CD4-positive, CD25-positive, alpha-beta regulatory T cell (primary cell): ENCODE results near the gene DNAJC17. TPM values are rescaled to one million over a fixed set of nuclear protein-coding genes. Genes with fewer than 3 reads are reported as not detected.

Experiments
- ATAC-seq, 2 donors: fragments of 150-1000 bp; cut with Tn5 transposase; one replicate each; pipeline ENCODE4 v1.10.0; 2021; ENCODE audit warnings: low read depth in 2 of 2, moderate number of reproducible peaks in 2 of 2, moderate library complexity in 1 of 2
- DNase-seq, 3 donors: peaks; one replicate each; pipeline versions ENCODE4 v3.0.0 to v3.0.0-alpha.2; 2012 to 2022; ENCODE audit warnings: mixed read lengths in 1 of 3
- H3K27ac ChIP-seq: one replicate; pipeline ENCODE4 v1.7.0; 2013; ENCODE audit warnings: mild to moderate bottlenecking, low read length; ENCODE audit not compliant: insufficient read depth, poor library complexity, severe bottlenecking
- H3K27me3 ChIP-seq: one replicate; pipeline ENCODE4 v1.7.0; 2013; ENCODE audit warnings: low read length; ENCODE audit not compliant: control insufficient read depth, insufficient read depth
- H3K36me3 ChIP-seq: one replicate; pipeline ENCODE4 v1.7.0; 2013; ENCODE audit warnings: mild to moderate bottlenecking, low read length, moderate library complexity; ENCODE audit not compliant: control insufficient read depth, insufficient read depth
- H3K4me1 ChIP-seq: 2 replicates; pipeline ENCODE4 v1.7.0; 2013; ENCODE audit warnings: mild to moderate bottlenecking, low read length; ENCODE audit not compliant: insufficient read depth, control insufficient read depth, poor library complexity, severe bottlenecking
- H3K4me3 ChIP-seq: one replicate; pipeline ENCODE4 v1.7.0; 2013; ENCODE audit warnings: low read depth, mild to moderate bottlenecking, low read length, moderate library complexity
- H3K9me3 ChIP-seq, 2 experiments: 1 replicate in 1 of 2; 2 replicates in 1 of 2; pipeline ENCODE4 v1.7.0; 2013; ENCODE audit warnings: low read length in 2 of 2, mild to moderate bottlenecking in 1 of 2, moderate library complexity in 1 of 2; ENCODE audit not compliant: control insufficient read depth in 2 of 2
- H3K27ac Mint-ChIP-seq, 3 donors: one replicate each; pipeline ENCODE4 v1.8.0; 2020 to 2022; ENCODE audit warnings: mild to moderate bottlenecking in 3 of 3, mixed read lengths in 3 of 3, moderate library complexity in 2 of 3
- H3K27me3 Mint-ChIP-seq: one replicate; pipeline ENCODE4 v1.8.0; 2022; ENCODE audit warnings: mild to moderate bottlenecking, mixed read lengths
- H3K36me3 Mint-ChIP-seq: one replicate; pipeline ENCODE4 v1.8.0; 2020; ENCODE audit warnings: mixed read lengths
- H3K4me1 Mint-ChIP-seq, 4 donors: one replicate each; pipeline ENCODE4 v1.8.0; 2020 to 2022; ENCODE audit warnings: mixed read lengths in 4 of 4, mild to moderate bottlenecking in 1 of 4
- H3K4me3 Mint-ChIP-seq, 4 donors: one replicate each; pipeline ENCODE4 v1.8.0; 2020 to 2022; ENCODE audit warnings: mild to moderate bottlenecking in 4 of 4, mixed read lengths in 4 of 4, moderate library complexity in 3 of 4
- H3K9me3 Mint-ChIP-seq, 7 donors: one replicate each; pipeline ENCODE4 v1.8.0; 2020 to 2022; ENCODE audit warnings: mixed read lengths in 7 of 7, mild to moderate bottlenecking in 3 of 7, moderate library complexity in 2 of 7
- polyA plus RNA-seq, 4 donors: library from polyadenylated mRNA; unstranded; fragments of 300-500 nt; fragmentation: Illumina TruSeq; gene quantifications; one replicate each; pipeline ENCODE4 v1.2.3, GENCODE V29; 2021
- total RNA-seq: library from RNA; stranded (reverse); gene quantifications from one replicate; pipeline ENCODE4 v1.2.3, GENCODE V29; 2022

The DNAJC17 gene
- total and polyA plus RNA-seq, 5 donors from 2014 or later: 23.7 to 32.7 (median 31.1) TPM

- no peak overlapping the region for H3K27ac Mint-ChIP-seq
- no peak overlapping the region for H3K4me3 Mint-ChIP-seq
- peaks cover 28% of the 10 kb centered on the region for H3K36me3 Mint-ChIP-seq
- Histone ChIP-seq H3K9me3 (no peaks in the 10 kb centered on the region), H3K4me1 (peaks cover 19% of the 10 kb centered on the region), H3K27ac (no peak overlapping the region), H3K4me3 (no peak overlapping the region), H3K27me3 (no peaks in the 10 kb centered on the region), H3K36me3 (peaks cover 25% of the 10 kb centered on the region)
- ATAC-seq (no peak), DNase-seq (no peak)
- peaks cover 6 to 24% (median 17%) of the 10 kb centered on the region in 4 donors for H3K4me1 Mint-ChIP-seq
- H3K9me3 Mint-ChIP-seq: no peaks in the 10 kb centered on the region
- peaks cover 5% of the 10 kb centered on the region for H3K27me3 Mint-ChIP-seq
Measured at GRCh38 chr15:40749151-40749630, 58.1 kb downstream of the DNAJC17 start.

GRCh38 chr15:40747685-40748631 lies 59.3 kb downstream of the DNAJC17 start:
- no peak overlapping the region for H3K27ac ChIP-seq
- H3K4me1 ChIP-seq: peaks cover 23% of the 10 kb centered on the region
- peaks cover 8 to 21% (median 14%) of the 10 kb centered on the region in 4 donors for H3K4me1 Mint-ChIP-seq
- H3K36me3 Mint-ChIP-seq: peaks cover 31% of the 10 kb centered on the region
- no peaks in the 10 kb centered on the region for H3K27me3 Mint-ChIP-seq
- DNase-seq: no peak
- H3K4me3 ChIP-seq: no peak overlapping the region
- peaks cover 27% of the 10 kb centered on the region for H3K36me3 ChIP-seq
- peak overlapping the region in 1 of 3 donors; percentile 42 for H3K27ac Mint-ChIP-seq
- H3K9me3 ChIP-seq: no peaks in the 10 kb centered on the region
- peak overlapping the region in 2 of 4 donors; percentile 7 to 25 for H3K4me3 Mint-ChIP-seq
- H3K27me3 ChIP-seq: no peaks in the 10 kb centered on the region
- no peak for ATAC-seq
- no peaks in the 10 kb centered on the region for H3K9me3 Mint-ChIP-seq

GRCh38 chr15:40746916-40747418 lies 60.3 kb downstream of the DNAJC17 start:
- Histone ChIP-seq H3K4me3 (no peak overlapping the region), H3K36me3 (peaks cover 30% of the 10 kb centered on the region), H3K9me3 (no peaks in the 10 kb centered on the region), H3K4me1 (peaks cover 17% of the 10 kb centered on the region), H3K27ac (no peak overlapping the region), H3K27me3 (no peaks in the 10 kb centered on the region)
- H3K9me3 Mint-ChIP-seq: no peaks in the 10 kb centered on the region
- DNase-seq: no peak
- peaks cover 22% of the 10 kb centered on the region for H3K36me3 Mint-ChIP-seq
- no peak overlapping the region for H3K4me3 Mint-ChIP-seq
- H3K27me3 Mint-ChIP-seq: no peaks in the 10 kb centered on the region
- H3K27ac Mint-ChIP-seq: peak overlapping the region in 1 of 3 donors; percentile 42
- peaks cover 4 to 15% (median 10%) of the 10 kb centered on the region in 4 donors for H3K4me1 Mint-ChIP-seq
- ATAC-seq: no peak

GRCh38 chr15:40744815-40745152 lies 62.5 kb downstream of the DNAJC17 start:
- no peak for ATAC-seq
- Histone ChIP-seq H3K27ac (peak overlapping the region; percentile 85), H3K4me1 (peaks cover 17% of the 10 kb centered on the region), H3K27me3 (no peaks in the 10 kb centered on the region), H3K36me3 (peaks cover 17% of the 10 kb centered on the region), H3K4me3 (no peak overlapping the region), H3K9me3 (no peaks in the 10 kb centered on the region)
- H3K4me3 Mint-ChIP-seq: peak overlapping the region in 1 of 4 donors; percentile 49
- H3K4me1 Mint-ChIP-seq: peaks cover 4 to 12% (median 9%) of the 10 kb centered on the region in 4 donors
- H3K36me3 Mint-ChIP-seq: peaks cover 17% of the 10 kb centered on the region
- no peaks in the 10 kb centered on the region for H3K27me3 Mint-ChIP-seq
- peak overlapping the region in 2 of 3 donors; percentile 95 to 97 for H3K27ac Mint-ChIP-seq
- no peaks in the 10 kb centered on the region for H3K9me3 Mint-ChIP-seq
- no peak for DNase-seq

GRCh38 chr15:40743921-40744814 lies 63.1 kb downstream of the DNAJC17 start:
- Mint-ChIP-seq H3K27me3 (no peaks in the 10 kb centered on the region), H3K27ac (peak overlapping the region; percentile 93 to 97 (median 95)), H3K4me3 (peak overlapping the region; percentile 59 to 78 (median 72)), H3K36me3 (peaks cover 17% of the 10 kb centered on the region), H3K4me1 (peaks cover 4 to 12% (median 9%) of the 10 kb centered on the region in 4 donors), H3K9me3 (no peaks in the 10 kb centered on the region)
- peak overlapping the region; percentile 85 for H3K27ac ChIP-seq
- peaks cover 23% of the 10 kb centered on the region for H3K36me3 ChIP-seq
- ATAC-seq (peak; percentile 92 to 93), DNase-seq (peak; percentile 50 to 84 (median 64))
- H3K9me3 ChIP-seq: no peaks in the 10 kb centered on the region
- peak overlapping the region; percentile 1 for H3K4me3 ChIP-seq
- H3K27me3 ChIP-seq: no peaks in the 10 kb centered on the region
- H3K4me1 ChIP-seq: peaks cover 17% of the 10 kb centered on the region

GRCh38 chr15:40743485-40743901 lies 63.8 kb downstream of the DNAJC17 start:
- H3K36me3 ChIP-seq: peaks cover 28% of the 10 kb centered on the region

GRCh38 chr15:40739854-40740253 lies 67.4 kb downstream of the DNAJC17 start:
- Mint-ChIP-seq H3K27ac (peak overlapping the region in 1 of 3 donors; percentile 56), H3K4me1 (peaks cover 2 to 12% (median 9%) of the 10 kb centered on the region in 4 donors), H3K9me3 (no peaks in the 10 kb centered on the region), H3K4me3 (no peak overlapping the region), H3K36me3 (peaks cover 19% of the 10 kb centered on the region), H3K27me3 (no peaks in the 10 kb centered on the region)
- H3K27ac ChIP-seq: no peak overlapping the region
- H3K27me3 ChIP-seq: no peaks in the 10 kb centered on the region
- H3K36me3 ChIP-seq: peaks cover 50% of the 10 kb centered on the region
- H3K4me1 ChIP-seq: peaks cover 17% of the 10 kb centered on the region
- no peaks in the 10 kb centered on the region for H3K9me3 ChIP-seq
- ATAC-seq: no peak
- no peak for DNase-seq
- no peak overlapping the region for H3K4me3 ChIP-seq

More at GRCh38 chr15:40743485-40743901, 63.8 kb downstream of the DNAJC17 start:
- H3K9me3 Mint-ChIP-seq: no peaks in the 10 kb centered on the region
- H3K4me1 Mint-ChIP-seq: peaks cover 4 to 12% (median 9%) of the 10 kb centered on the region in 4 donors
- H3K4me3 ChIP-seq: no peak overlapping the region
- H3K36me3 Mint-ChIP-seq: peaks cover 17% of the 10 kb centered on the region
- peak in 1 of 3 donors; percentile 76 for DNase-seq
- H3K27ac Mint-ChIP-seq: peak overlapping the region; percentile 38 to 97 (median 95)
- H3K4me3 Mint-ChIP-seq: peak overlapping the region in 3 of 4 donors; percentile 69 to 78 (median 74)
- H3K9me3 ChIP-seq: no peaks in the 10 kb centered on the region
- no peaks in the 10 kb centered on the region for H3K27me3 Mint-ChIP-seq
- peak overlapping the region; percentile 85 for H3K27ac ChIP-seq
- ATAC-seq: peak in 1 of 2 donors; percentile 35
- no peaks in the 10 kb centered on the region for H3K27me3 ChIP-seq
- peaks cover 17% of the 10 kb centered on the region for H3K4me1 ChIP-seq
